WTC11 (cell line): ENCODE results near the gene NUPR1. TPM values are rescaled to one million over a fixed set of nuclear protein-coding genes. Genes with fewer than 3 reads are reported as not detected.
A peak's percentile ranks its signal among the peaks of the same experiment; 100 is the strongest.

Experiments used
- ATAC-seq: fragments of 200-7000 bp; cut with Tn5 transposase; 2 replicates; pipeline ENCODE4 v1.10.0; 2021; ENCODE audit warnings: mild to moderate bottlenecking, moderate library complexity
- CTCF ChIA-PET: fragments of 300-600 bp; sonication (Branson Sonifier 250); formaldehyde crosslinking; loops from one replicate; lab custom pipeline; 2021; ENCODE audit warnings: antibody characterized with exemption; lab: Charles Lee
- POLR2A ChIA-PET: fragments of 350-600 bp; sonication (Branson Sonifier 250); formaldehyde crosslinking; loops from one replicate; lab custom pipeline; 2021; ENCODE audit warnings: antibody characterized with exemption; lab: Charles Lee
- DNase-seq: peaks from one replicate; pipeline ENCODE4 v3.0.0; 2021; ENCODE audit warnings: low spot score
- H3K27ac Mint-ChIP-seq: 2 replicates; pipeline ENCODE4 v1.8.0; 2021; ENCODE audit warnings: mixed read lengths
- H3K27me3 Mint-ChIP-seq: 2 replicates; pipeline ENCODE4 v1.8.0; 2021; ENCODE audit warnings: low read depth, mild to moderate bottlenecking, moderate library complexity, mixed read lengths
- H3K36me3 Mint-ChIP-seq: 2 replicates; pipeline ENCODE4 v1.8.0; 2021; ENCODE audit warnings: mixed read lengths
- H3K4me1 Mint-ChIP-seq: 2 replicates; pipeline ENCODE4 v1.8.0; 2022; ENCODE audit warnings: mixed read lengths
- H3K4me3 Mint-ChIP-seq: 2 replicates; pipeline ENCODE4 v1.8.0; 2021; ENCODE audit warnings: mild to moderate bottlenecking, moderate library complexity, mixed read lengths
- H3K9me3 Mint-ChIP-seq: 2 replicates; pipeline ENCODE4 v1.8.0; 2021; ENCODE audit warnings: mixed read lengths
- ATF1 ChIP-seq: sonication (generic); formaldehyde crosslinking; IDR thresholded peaks from 2 replicates; pipeline ENCODE4 v1.8.1; 2023; ENCODE audit warnings: mild to moderate bottlenecking, moderate library complexity, missing genetic modification reagents
- ESRRA ChIP-seq: sonication (generic); formaldehyde crosslinking; IDR thresholded peaks from 2 replicates; pipeline ENCODE4 v1.8.1; 2022; ENCODE audit warnings: mild to moderate bottlenecking, missing genetic modification reagents, borderline replicate concordance
- FOXK1 ChIP-seq: sonication (generic); formaldehyde crosslinking; IDR thresholded peaks from 2 replicates; pipeline ENCODE4 v1.8.0; 2022; ENCODE audit warnings: mild to moderate bottlenecking, moderate library complexity, missing genetic modification reagents
- GABPB1 ChIP-seq: sonication (generic); formaldehyde crosslinking; IDR thresholded peaks from 2 replicates; pipeline ENCODE4 v1.8.1; 2023; ENCODE audit warnings: mild to moderate bottlenecking, missing genetic modification reagents
- IRF2 ChIP-seq: sonication (generic); formaldehyde crosslinking; IDR thresholded peaks from 2 replicates; pipeline ENCODE4 v1.8.0; 2022; ENCODE audit warnings: low read depth, missing genetic modification reagents, borderline replicate concordance
- JAZF1 ChIP-seq: fragments of 250-450 bp; sonication (Bioruptor Pico); IDR thresholded peaks from 2 replicates; pipeline ENCODE4 v1.9.0; 2021; ENCODE audit warnings: moderate library complexity, mild to moderate bottlenecking, inconsistent platforms
- NFE2L1 ChIP-seq: sonication (generic); formaldehyde crosslinking; IDR thresholded peaks from 2 replicates; pipeline ENCODE4 v1.8.1; 2023; ENCODE audit warnings: missing genetic modification reagents
- SMAD4 ChIP-seq: sonication (generic); formaldehyde crosslinking; IDR thresholded peaks from 2 replicates; pipeline ENCODE4 v1.8.0; 2022; ENCODE audit warnings: mild to moderate bottlenecking, missing genetic modification reagents
- SP1 ChIP-seq: sonication (generic); formaldehyde crosslinking; conservative IDR thresholded peaks from 2 replicates; pipeline ENCODE4 v1.8.1; 2022; ENCODE audit warnings: missing genetic modification reagents
- TP53 ChIP-seq: sonication (generic); formaldehyde crosslinking; IDR thresholded peaks from 2 replicates; pipeline ENCODE4 v1.8.1; 2023; ENCODE audit warnings: mild to moderate bottlenecking, missing genetic modification reagents
- ZNF396 ChIP-seq: fragments of 250-450 bp; sonication (Bioruptor Pico); IDR thresholded peaks from 2 replicates; pipeline ENCODE4 v1.8.0; 2021; ENCODE audit warnings: mild to moderate bottlenecking, moderate library complexity, borderline replicate concordance
- ZNF423 ChIP-seq: fragments of 250-450 bp; sonication (Bioruptor Pico); IDR thresholded peaks from 2 replicates; pipeline ENCODE4 v2.1.2; 2022; ENCODE audit warnings: mild to moderate bottlenecking, moderate library complexity
- ZNF671 ChIP-seq: fragments of 250-450 bp; sonication (Bioruptor Pico); IDR thresholded peaks from 2 replicates; pipeline ENCODE4 v1.8.0; 2021; ENCODE audit warnings: mild to moderate bottlenecking
- total RNA-seq: library from RNA; stranded (reverse); gene quantifications from 3 replicates; pipeline ENCODE4 v1.2.3, GENCODE V29; 2021
- TF ChIP-seq, protein P1 (sequence below): sonication (generic); formaldehyde crosslinking; IDR thresholded peaks from 2 replicates; pipeline ENCODE4 v1.8.1; 2023; ENCODE audit warnings: mild to moderate bottlenecking, missing genetic modification reagents
- TF ChIP-seq, protein P2 (sequence below): sonication (generic); formaldehyde crosslinking; IDR thresholded peaks from 2 replicates; pipeline ENCODE4 v1.8.1; 2022; ENCODE audit warnings: low read depth, mild to moderate bottlenecking, moderate library complexity, missing genetic modification reagents, borderline replicate concordance
- TF ChIP-seq, protein P3 (sequence below): fragments of 250-450 bp; sonication (Bioruptor Pico); IDR thresholded peaks from 2 replicates; pipeline ENCODE4 v1.9.0; 2021; ENCODE audit warnings: moderate library complexity, mild to moderate bottlenecking, inconsistent platforms, borderline replicate concordance
- TF ChIP-seq, protein P4 (sequence below): sonication (generic); formaldehyde crosslinking; IDR thresholded peaks from 2 replicates; pipeline ENCODE4 v1.8.0; 2022; ENCODE audit warnings: mild to moderate bottlenecking, missing genetic modification reagents
- TF ChIP-seq, protein P5 (sequence below): fragments of 250-450 bp; sonication (Bioruptor Pico); conservative IDR thresholded peaks from 2 replicates; pipeline ENCODE4 v1.9.0; 2021; ENCODE audit warnings: mild to moderate bottlenecking
- TF ChIP-seq, protein P6 (sequence below): sonication (generic); formaldehyde crosslinking; IDR thresholded peaks from 2 replicates; pipeline ENCODE4 v1.8.1; 2023; ENCODE audit warnings: mild to moderate bottlenecking, missing genetic modification reagents, borderline replicate concordance

The NUPR1 gene
- total RNA-seq, 1 experiment from 2014 or later, result 0.33 TPM

DNA sequence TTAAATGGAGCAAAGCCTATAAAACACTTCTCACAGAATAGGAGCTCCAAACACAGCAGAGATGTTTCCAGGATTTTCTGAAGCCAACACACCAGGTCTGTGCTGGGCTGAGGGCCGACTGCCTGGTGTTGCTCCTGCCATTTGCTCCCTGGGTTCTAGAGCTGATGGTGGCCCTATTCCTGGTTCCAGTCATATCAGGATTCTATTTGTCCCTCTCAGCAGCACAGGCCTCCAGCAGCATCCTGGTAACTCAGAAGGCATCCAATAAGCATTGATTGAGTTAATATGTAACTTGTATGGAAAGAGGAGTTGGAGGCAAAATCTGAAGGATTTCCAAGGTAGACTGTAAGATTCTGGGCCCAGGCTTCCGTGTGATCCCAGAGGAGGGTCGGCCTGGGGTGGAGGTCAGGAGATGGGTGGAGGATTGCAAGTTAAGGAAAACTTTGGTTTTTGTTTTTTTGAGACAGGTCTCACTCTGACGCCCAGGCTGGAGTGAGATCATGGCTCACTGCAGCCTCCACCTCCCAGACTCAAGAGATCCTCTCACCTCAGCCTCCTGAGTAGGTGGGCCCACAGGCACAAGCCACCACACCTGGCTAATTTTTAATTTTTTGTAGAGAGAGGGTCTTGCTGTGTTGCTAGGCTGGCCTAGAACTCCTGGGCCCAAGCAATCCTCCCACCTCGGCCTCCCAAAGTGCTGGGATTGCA is 5.7 kb downstream of the NUPR1 start:
- ChIA-PET POLR2A (no interaction called here), CTCF (no interaction called here)
- ATAC-seq (no peak), DNase-seq (no peak)
- no peak for TF ChIP-seq IRF2 (CRISPR knock-in tag)
- TF ChIP-seq ZNF423 (CRISPR knock-in tag), result no peak
- no peak for TF ChIP-seq TP53 (CRISPR knock-in tag)
- TF ChIP-seq, protein P1, sequence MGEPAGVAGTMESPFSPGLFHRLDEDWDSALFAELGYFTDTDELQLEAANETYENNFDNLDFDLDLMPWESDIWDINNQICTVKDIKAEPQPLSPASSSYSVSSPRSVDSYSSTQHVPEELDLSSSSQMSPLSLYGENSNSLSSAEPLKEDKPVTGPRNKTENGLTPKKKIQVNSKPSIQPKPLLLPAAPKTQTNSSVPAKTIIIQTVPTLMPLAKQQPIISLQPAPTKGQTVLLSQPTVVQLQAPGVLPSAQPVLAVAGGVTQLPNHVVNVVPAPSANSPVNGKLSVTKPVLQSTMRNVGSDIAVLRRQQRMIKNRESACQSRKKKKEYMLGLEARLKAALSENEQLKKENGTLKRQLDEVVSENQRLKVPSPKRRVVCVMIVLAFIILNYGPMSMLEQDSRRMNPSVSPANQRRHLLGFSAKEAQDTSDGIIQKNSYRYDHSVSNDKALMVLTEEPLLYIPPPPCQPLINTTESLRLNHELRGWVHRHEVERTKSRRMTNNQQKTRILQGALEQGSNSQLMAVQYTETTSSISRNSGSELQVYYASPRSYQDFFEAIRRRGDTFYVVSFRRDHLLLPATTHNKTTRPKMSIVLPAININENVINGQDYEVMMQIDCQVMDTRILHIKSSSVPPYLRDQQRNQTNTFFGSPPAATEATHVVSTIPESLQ (CRISPR knock-in tag), result no peak
- TF ChIP-seq NFE2L1 (CRISPR knock-in tag), result no peak
- TF ChIP-seq, protein P2, sequence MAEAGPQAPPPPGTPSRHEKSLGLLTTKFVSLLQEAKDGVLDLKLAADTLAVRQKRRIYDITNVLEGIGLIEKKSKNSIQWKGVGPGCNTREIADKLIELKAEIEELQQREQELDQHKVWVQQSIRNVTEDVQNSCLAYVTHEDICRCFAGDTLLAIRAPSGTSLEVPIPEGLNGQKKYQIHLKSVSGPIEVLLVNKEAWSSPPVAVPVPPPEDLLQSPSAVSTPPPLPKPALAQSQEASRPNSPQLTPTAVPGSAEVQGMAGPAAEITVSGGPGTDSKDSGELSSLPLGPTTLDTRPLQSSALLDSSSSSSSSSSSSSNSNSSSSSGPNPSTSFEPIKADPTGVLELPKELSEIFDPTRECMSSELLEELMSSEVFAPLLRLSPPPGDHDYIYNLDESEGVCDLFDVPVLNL (CRISPR knock-in tag), result no peak
- no peak for TF ChIP-seq ZNF671
- TF ChIP-seq, protein P3, sequence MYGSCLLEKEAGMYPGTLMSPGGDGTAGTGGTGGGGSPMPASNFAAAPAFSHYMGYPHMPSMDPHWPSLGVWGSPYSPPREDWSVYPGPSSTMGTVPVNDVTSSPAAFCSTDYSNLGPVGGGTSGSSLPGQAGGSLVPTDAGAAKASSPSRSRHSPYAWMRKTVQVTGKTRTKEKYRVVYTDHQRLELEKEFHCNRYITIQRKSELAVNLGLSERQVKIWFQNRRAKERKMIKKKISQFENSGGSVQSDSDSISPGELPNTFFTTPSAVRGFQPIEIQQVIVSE (CRISPR knock-in tag), result no peak
- H3K4me3 Mint-ChIP-seq, result no peak overlapping the region
- H3K9me3 Mint-ChIP-seq, result no peaks in the 10 kb centered on the region
- peaks cover 9% of the 10 kb centered on the region for H3K4me1 Mint-ChIP-seq
- no peak overlapping the region for H3K27ac Mint-ChIP-seq
- no peaks in the 10 kb centered on the region; the same call in 1 of the 2 replicates for H3K27me3 Mint-ChIP-seq
- H3K36me3 Mint-ChIP-seq, result no peaks in the 10 kb centered on the region

DNA sequence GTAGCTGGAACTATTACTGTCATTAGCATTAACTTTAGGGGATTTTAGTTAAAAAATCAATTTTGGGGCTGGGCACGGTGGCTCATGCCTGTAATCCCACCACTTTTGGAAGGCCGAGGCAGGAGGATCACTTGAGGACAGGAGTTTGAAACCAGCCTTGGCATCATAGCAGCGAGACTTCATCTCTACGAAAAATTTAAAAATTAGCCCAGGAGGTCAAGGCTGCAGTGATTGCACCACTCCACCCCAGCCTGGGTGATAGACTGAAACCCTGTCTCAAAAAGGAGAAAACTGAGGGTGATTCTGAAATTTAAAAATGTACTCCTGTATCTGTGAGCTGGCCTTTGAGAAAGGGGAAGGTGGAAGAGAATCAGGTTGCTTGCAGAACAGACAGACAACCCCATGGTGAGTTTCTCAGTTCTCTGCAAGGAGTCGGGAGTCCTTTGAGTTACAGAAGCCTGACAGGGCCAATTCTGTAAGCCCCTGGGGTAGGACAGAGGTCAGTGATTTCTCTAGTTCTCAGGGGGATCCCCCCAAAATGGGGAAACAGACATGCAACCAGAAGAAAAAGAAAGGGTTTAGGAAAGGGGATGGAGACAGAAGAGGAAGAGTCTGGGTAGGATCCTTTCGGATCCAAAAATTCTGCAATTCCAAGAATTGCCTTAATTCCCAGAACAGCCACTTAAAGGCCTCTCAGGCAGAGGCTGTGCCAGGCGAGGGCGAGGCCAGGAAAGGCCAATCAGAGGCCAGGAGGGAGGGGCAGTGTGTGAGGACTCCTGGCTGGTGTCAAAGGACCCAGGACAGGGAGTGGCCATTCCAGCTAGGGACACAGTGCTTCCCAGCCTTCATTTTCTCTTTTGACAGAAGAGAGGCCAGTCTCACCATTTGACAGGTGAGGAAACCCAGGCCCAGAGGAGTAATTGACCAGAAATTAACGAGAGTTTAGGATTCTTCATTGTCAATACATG is 6.7 kb downstream of the NUPR1 start:
- Mint-ChIP-seq H3K36me3 (no peaks in the 10 kb centered on the region), H3K9me3 (no peaks in the 10 kb centered on the region), H3K27ac (peak overlapping the region; percentile 38), H3K4me3 (no peak overlapping the region), H3K27me3 (no peaks in the 10 kb centered on the region; the same call in 1 of the 2 replicates), H3K4me1 (peaks cover 9% of the 10 kb centered on the region)
- ChIA-PET POLR2A (no interaction called here), CTCF (interaction anchor here (0.9 kb wide), 1 partner anchor 210 kb away, joined by 3 read pairs; no protein-coding TSS in a partner anchor)
- ATAC-seq, result peak; percentile 100
- DNase-seq, result peak; percentile 69
- TF ChIP-seq, protein P4, sequence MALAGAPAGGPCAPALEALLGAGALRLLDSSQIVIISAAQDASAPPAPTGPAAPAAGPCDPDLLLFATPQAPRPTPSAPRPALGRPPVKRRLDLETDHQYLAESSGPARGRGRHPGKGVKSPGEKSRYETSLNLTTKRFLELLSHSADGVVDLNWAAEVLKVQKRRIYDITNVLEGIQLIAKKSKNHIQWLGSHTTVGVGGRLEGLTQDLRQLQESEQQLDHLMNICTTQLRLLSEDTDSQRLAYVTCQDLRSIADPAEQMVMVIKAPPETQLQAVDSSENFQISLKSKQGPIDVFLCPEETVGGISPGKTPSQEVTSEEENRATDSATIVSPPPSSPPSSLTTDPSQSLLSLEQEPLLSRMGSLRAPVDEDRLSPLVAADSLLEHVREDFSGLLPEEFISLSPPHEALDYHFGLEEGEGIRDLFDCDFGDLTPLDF (CRISPR knock-in tag), result no peak
- no peak for TF ChIP-seq FOXK1 (CRISPR knock-in tag)
- no peak for TF ChIP-seq ATF1 (CRISPR knock-in tag)
- no peak for TF ChIP-seq JAZF1 (CRISPR knock-in tag)
- TF ChIP-seq NFE2L1 (CRISPR knock-in tag), result no peak
- no peak for TF ChIP-seq ZNF396 (CRISPR knock-in tag)
- TF ChIP-seq GABPB1, result no peak
- TF ChIP-seq, protein P5, sequence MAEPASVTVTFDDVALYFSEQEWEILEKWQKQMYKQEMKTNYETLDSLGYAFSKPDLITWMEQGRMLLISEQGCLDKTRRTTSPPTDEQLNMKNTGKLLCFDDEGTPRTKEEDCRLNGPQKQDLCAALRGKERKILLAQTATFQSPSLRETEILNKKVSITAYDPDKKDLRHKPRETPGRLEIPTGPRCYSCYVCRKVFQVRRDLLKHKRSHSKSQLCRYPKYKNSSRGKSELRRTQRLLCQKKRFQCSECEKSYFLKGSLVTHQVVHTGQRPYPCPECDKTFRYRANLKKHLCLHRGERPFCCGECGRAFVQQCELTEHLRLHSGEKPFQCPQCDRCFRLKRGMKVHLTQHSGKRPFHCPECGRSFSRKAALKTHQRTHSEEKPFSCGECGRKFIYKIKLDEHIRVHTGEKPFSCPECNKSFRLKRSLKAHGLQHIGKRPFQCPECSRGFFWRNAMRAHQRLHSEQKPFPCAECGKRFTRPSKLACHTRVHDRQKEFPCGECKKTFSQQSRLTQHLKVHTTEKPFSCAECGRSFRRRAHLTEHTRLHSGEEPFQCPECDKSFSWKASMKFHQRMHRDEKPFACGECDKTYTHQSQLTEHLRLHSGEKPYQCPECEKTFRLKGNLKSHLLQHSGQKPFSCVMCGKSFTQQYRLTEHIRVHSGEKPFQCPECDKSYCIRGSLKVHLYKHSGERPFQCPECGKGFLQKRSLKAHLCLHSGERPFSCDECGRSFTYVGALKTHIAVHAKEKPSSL, result no peak
- TF ChIP-seq, protein P6, sequence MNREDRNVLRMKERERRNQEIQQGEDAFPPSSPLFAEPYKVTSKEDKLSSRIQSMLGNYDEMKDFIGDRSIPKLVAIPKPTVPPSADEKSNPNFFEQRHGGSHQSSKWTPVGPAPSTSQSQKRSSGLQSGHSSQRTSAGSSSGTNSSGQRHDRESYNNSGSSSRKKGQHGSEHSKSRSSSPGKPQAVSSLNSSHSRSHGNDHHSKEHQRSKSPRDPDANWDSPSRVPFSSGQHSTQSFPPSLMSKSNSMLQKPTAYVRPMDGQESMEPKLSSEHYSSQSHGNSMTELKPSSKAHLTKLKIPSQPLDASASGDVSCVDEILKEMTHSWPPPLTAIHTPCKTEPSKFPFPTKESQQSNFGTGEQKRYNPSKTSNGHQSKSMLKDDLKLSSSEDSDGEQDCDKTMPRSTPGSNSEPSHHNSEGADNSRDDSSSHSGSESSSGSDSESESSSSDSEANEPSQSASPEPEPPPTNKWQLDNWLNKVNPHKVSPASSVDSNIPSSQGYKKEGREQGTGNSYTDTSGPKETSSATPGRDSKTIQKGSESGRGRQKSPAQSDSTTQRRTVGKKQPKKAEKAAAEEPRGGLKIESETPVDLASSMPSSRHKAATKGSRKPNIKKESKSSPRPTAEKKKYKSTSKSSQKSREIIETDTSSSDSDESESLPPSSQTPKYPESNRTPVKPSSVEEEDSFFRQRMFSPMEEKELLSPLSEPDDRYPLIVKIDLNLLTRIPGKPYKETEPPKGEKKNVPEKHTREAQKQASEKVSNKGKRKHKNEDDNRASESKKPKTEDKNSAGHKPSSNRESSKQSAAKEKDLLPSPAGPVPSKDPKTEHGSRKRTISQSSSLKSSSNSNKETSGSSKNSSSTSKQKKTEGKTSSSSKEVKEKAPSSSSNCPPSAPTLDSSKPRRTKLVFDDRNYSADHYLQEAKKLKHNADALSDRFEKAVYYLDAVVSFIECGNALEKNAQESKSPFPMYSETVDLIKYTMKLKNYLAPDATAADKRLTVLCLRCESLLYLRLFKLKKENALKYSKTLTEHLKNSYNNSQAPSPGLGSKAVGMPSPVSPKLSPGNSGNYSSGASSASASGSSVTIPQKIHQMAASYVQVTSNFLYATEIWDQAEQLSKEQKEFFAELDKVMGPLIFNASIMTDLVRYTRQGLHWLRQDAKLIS (CRISPR knock-in tag), result no peak
- no peak for TF ChIP-seq SMAD4 (CRISPR knock-in tag)
- TF ChIP-seq SP1 (CRISPR knock-in tag), result no peak
- no peak for TF ChIP-seq ESRRA (CRISPR knock-in tag)
